Neural cell (in vitro differentiated cells): ENCODE measurements around the gene CHKA. TPM values are rescaled to one million over a fixed set of nuclear protein-coding genes. Genes with fewer than 3 reads are reported as not detected.

Experiments used
- H2AFZ ChIP-seq: fragments of 200-600, 300-800 bp; sonication (generic), shearing (Covaris generic); 2 replicates; pipeline ENCODE4 v1.6.0; 2014; ENCODE audit warnings: low read depth, mild to moderate bottlenecking, antibody characterized with exemption, low read length, moderate library complexity
- H3F3A ChIP-seq: fragments of 200-600 bp; shearing (Covaris generic); 2 replicates; pipeline ENCODE4 v1.6.1; 2016; ENCODE audit warnings: mild to moderate bottlenecking, moderate library complexity, mixed read lengths, antibody characterized with exemption, low read length; ENCODE audit not compliant: insufficient read depth, poor library complexity, severe bottlenecking
- H3K27ac ChIP-seq: fragments of 200-600, 300-800 bp; sonication (generic), shearing (Covaris generic); 2 replicates; pipeline ENCODE4 v1.5.1; 2014; ENCODE audit warnings: mild to moderate bottlenecking, low read length, moderate library complexity
- H3K27me3 ChIP-seq: fragments of 300-800, 200-600 bp; sonication (generic), shearing (Covaris generic); 2 replicates; pipeline ENCODE4 v1.6.0; 2014; ENCODE audit warnings: mild to moderate bottlenecking, low read depth, low read length, moderate library complexity; ENCODE audit not compliant: insufficient read depth
- H3K36me3 ChIP-seq: fragments of 300-800, 200-600 bp; sonication (generic), shearing (Covaris generic); 2 replicates; pipeline ENCODE4 v1.5.1; 2014; ENCODE audit warnings: mild to moderate bottlenecking, antibody characterized with exemption, low read length, moderate library complexity; ENCODE audit not compliant: insufficient read depth
- H3K4me2 ChIP-seq: fragments of 300-800, 200-600 bp; sonication (generic), shearing (Covaris generic); 2 replicates; pipeline ENCODE4 v1.6.0; 2014; ENCODE audit warnings: mild to moderate bottlenecking, low read length
- H3K4me3 ChIP-seq: fragments of 300-800, 200-600 bp; sonication (generic), shearing (Covaris generic); 2 replicates; pipeline ENCODE4 v1.5.1; 2014; ENCODE audit warnings: mild to moderate bottlenecking, low read length, moderate library complexity
- H3K79me2 ChIP-seq: fragments of 200-600 bp; shearing (Covaris generic); replicated peaks from 2 replicates; pipeline ENCODE4 v1.6.0; 2014; ENCODE audit warnings: mild to moderate bottlenecking, low read length, moderate library complexity; ENCODE audit not compliant: insufficient read depth
- H3K9ac ChIP-seq: fragments of 300-800, 200-600 bp; sonication (generic), shearing (Covaris generic); 2 replicates; pipeline ENCODE4 v1.6.1; 2016; ENCODE audit warnings: mild to moderate bottlenecking, low read length, mixed read lengths
- H3K9me2 ChIP-seq: fragments of 200-600 bp; shearing (Covaris generic); 2 replicates; pipeline ENCODE4 v1.6.1; 2016; ENCODE audit warnings: mild to moderate bottlenecking, low read length, mixed read lengths; ENCODE audit not compliant: insufficient read depth
- H3K9me3 ChIP-seq: fragments of 200-600, 300-800 bp; sonication (generic), shearing (Covaris generic); 2 replicates; pipeline ENCODE4 v1.6.1; 2016; ENCODE audit warnings: mild to moderate bottlenecking, mixed run types, low read length, moderate library complexity, mixed read lengths
- H4K20me1 ChIP-seq: fragments of 200-600 bp; shearing (Covaris generic); 2 replicates; pipeline ENCODE4 v1.6.1; 2016; ENCODE audit warnings: mild to moderate bottlenecking, mixed run types; ENCODE audit not compliant: insufficient read depth
- CTCF ChIP-seq: fragments of 450-650 bp; IDR thresholded peaks from 2 replicates; pipeline ENCODE4 v1.5.1; 2014; ENCODE audit warnings: antibody characterized with exemption, mild to moderate bottlenecking, moderate library complexity; ENCODE audit not compliant: poor library complexity, severe bottlenecking
- EP300 ChIP-seq: fragments of 450-650 bp; conservative IDR thresholded peaks from 2 replicates; pipeline ENCODE4 v1.6.1; 2014; ENCODE audit warnings: antibody characterized with exemption, mild to moderate bottlenecking, moderate library complexity; ENCODE audit not compliant: poor library complexity, severe bottlenecking
- EZH2 ChIP-seq: fragments of 200-600, 300-800 bp; shearing (Covaris generic), sonication (generic); IDR thresholded peaks from 2 replicates; pipeline ENCODE4 v1.6.1; 2014; ENCODE audit warnings: antibody characterized with exemption, low read length, borderline replicate concordance, mild to moderate bottlenecking; ENCODE audit not compliant: insufficient read depth, poor library complexity, severe bottlenecking
- MXI1 ChIP-seq: fragments of 450-650 bp; conservative IDR thresholded peaks from 2 replicates; pipeline ENCODE4 v1.6.1; 2014; ENCODE audit warnings: antibody characterized with exemption, mild to moderate bottlenecking; ENCODE audit not compliant: poor library complexity, severe bottlenecking
- POLR2AphosphoS5 ChIP-seq: IDR thresholded peaks from 2 replicates; pipeline ENCODE4 v1.6.1; 2012
- RAD21 ChIP-seq: fragments of 450-650 bp; conservative IDR thresholded peaks from 2 replicates; pipeline ENCODE4 v1.6.1; 2014; ENCODE audit warnings: antibody characterized with exemption, mild to moderate bottlenecking, moderate library complexity
- REST ChIP-seq: IDR thresholded peaks from 2 replicates; pipeline ENCODE4 v1.6.1; 2012; ENCODE audit warnings: borderline replicate concordance
- SMC3 ChIP-seq: fragments of 450-650 bp; conservative IDR thresholded peaks from 2 replicates; pipeline ENCODE4 v1.6.1; 2014; ENCODE audit warnings: antibody characterized with exemption, mild to moderate bottlenecking, moderate library complexity; ENCODE audit not compliant: poor library complexity
- TAF1 ChIP-seq: IDR thresholded peaks from 2 replicates; pipeline ENCODE4 v1.6.1; 2012; ENCODE audit warnings: low read depth
- polyA plus RNA-seq: library from polyadenylated mRNA; depleted of rRNA; stranded (reverse); fragments of >200 nt; gene quantifications from 2 replicates; pipeline ENCODE4 v1.2.3, GENCODE V29; 2014

CHKA gene
- polyA plus RNA-seq, 1 donor from 2014 or later: 90.0 TPM

GRCh38 chr11:68146704-68147474, 25.7 kb upstream of the CHKA start:
- no peaks in the 10 kb centered on the region for H4K20me1 ChIP-seq
- H3F3A ChIP-seq: no peaks in the 10 kb centered on the region
- no peaks in the 10 kb centered on the region for H3K36me3 ChIP-seq
- H3K9me2 ChIP-seq: no peaks in the 10 kb centered on the region
- no peak overlapping the region for H3K4me3 ChIP-seq
- no peaks in the 10 kb centered on the region for H3K27me3 ChIP-seq
- H3K4me2 ChIP-seq: no peak overlapping the region
- no peaks in the 10 kb centered on the region for H3K79me2 ChIP-seq
- H3K9me3 ChIP-seq: no peaks in the 10 kb centered on the region
- TF ChIP-seq POLR2AphosphoS5: no peak
- H3K9ac ChIP-seq: no peak overlapping the region
- no peak overlapping the region for H2AFZ ChIP-seq
- H3K27ac ChIP-seq: no peak overlapping the region

- H3K27me3 ChIP-seq: no peaks in the 10 kb centered on the region
- H3K27ac ChIP-seq: no peak overlapping the region
- H3K9me2 ChIP-seq: no peaks in the 10 kb centered on the region
- H3K4me2 ChIP-seq: no peak overlapping the region
- no peak overlapping the region for H3K9ac ChIP-seq
- H2AFZ ChIP-seq: no peak overlapping the region
- H3K79me2 ChIP-seq: no peaks in the 10 kb centered on the region
- H3K9me3 ChIP-seq: no peaks in the 10 kb centered on the region
- H4K20me1 ChIP-seq: no peaks in the 10 kb centered on the region
- no peaks in the 10 kb centered on the region for H3K36me3 ChIP-seq
- H3K4me3 ChIP-seq: no peak overlapping the region
- H3F3A ChIP-seq: no peaks in the 10 kb centered on the region
- TF ChIP-seq MXI1 (no peak), REST (no peak), EP300 (no peak), RAD21 (no peak), EZH2 (no peak), POLR2AphosphoS5 (no peak), TAF1 (no peak), SMC3 (no peak), CTCF (no peak)
Measured at GRCh38 chr11:68146010-68146540, 24.9 kb upstream of the CHKA start.
